Suprapubic skin (tissue), 4 donors: ENCODE measurements around the gene ZNF200. TPM values are rescaled to one million over a fixed set of nuclear protein-coding genes. Genes with fewer than 3 reads are reported as not detected.

Experiments
- DNase-seq, 2 donors: peaks; one replicate each; pipeline ENCODE4 v3.0.0-alpha.2; 2019; ENCODE audit warnings: low spot score in 2 of 2
- H3K27ac ChIP-seq: fragments of 200-600 bp; sonication (generic); one replicate; pipeline ENCODE4 v1.5.1; 2019
- H3K27me3 ChIP-seq: fragments of 200-600 bp; sonication (generic); one replicate; pipeline ENCODE4 v1.5.1; 2019
- H3K36me3 ChIP-seq: fragments of 200-600 bp; sonication (generic); one replicate; pipeline ENCODE4 v1.5.1; 2019
- H3K4me1 ChIP-seq: fragments of 200-600 bp; sonication (generic); one replicate; pipeline ENCODE4 v1.5.1; 2019
- H3K4me3 ChIP-seq: fragments of 200-600 bp; sonication (generic); one replicate; pipeline ENCODE4 v1.5.1; 2019; ENCODE audit warnings: mild to moderate bottlenecking
- H3K9me3 ChIP-seq: fragments of 200-600 bp; sonication (generic); one replicate; pipeline ENCODE4 v1.5.1; 2019
- CTCF ChIP-seq, 2 donors: fragments of 200-600 bp in 1 of 2; fragments of 450-650 bp in 1 of 2; sonication (generic) in 1 of 2; IDR thresholded peaks; one replicate each; pipeline ENCODE4 v1.5.1; 2016 to 2019; ENCODE audit warnings: antibody characterized with exemption in 2 of 2, mild to moderate bottlenecking in 1 of 2, moderate library complexity in 1 of 2
- EP300 ChIP-seq: sonication (generic); formaldehyde crosslinking; IDR thresholded peaks from one replicate; pipeline ENCODE4 v1.6.1; 2017; ENCODE audit warnings: antibody characterized with exemption
- POLR2A ChIP-seq, 2 donors: fragments of 450-650 bp; IDR thresholded peaks; one replicate each; pipeline ENCODE4 v1.6.1; 2017; ENCODE audit warnings: antibody characterized with exemption in 2 of 2, mild to moderate bottlenecking in 2 of 2, moderate library complexity in 2 of 2
- POLR2AphosphoS5 ChIP-seq, 3 donors: sonication (generic); formaldehyde crosslinking; IDR thresholded peaks; one replicate each; pipeline ENCODE4 v1.6.1; 2017; ENCODE audit warnings: antibody characterized with exemption in 3 of 3
- WGBS: methylation state at CpG from one replicate; pipeline ENCODE4 v1.1.5; 2018; 5-methylcytosine and 5-hydroxymethylcytosine counted together
- total RNA-seq, 4 donors: library from RNA; depleted of rRNA; stranded (reverse); fragments of >200 nt; gene quantifications; one replicate each; pipeline ENCODE4 v1.1.0, GENCODE V29; 2016

Gene ZNF200
- total RNA-seq, 4 donors from 2014 or later = 2.6 to 7.7 (median 4.8) TPM

- DNase-seq = no peak
- no peak for TF ChIP-seq POLR2A (IDR thresholded peaks at IDR 0.05)
- TF ChIP-seq CTCF (IDR thresholded peaks at IDR 0.05) = no peak
- TF ChIP-seq EP300 = no peak
- TF ChIP-seq POLR2AphosphoS5 (IDR thresholded peaks at IDR 0.05) = no peak
- no peaks in the 10 kb centered on the region for H3K36me3 ChIP-seq
- no peak overlapping the region for H3K4me3 ChIP-seq
- H3K27ac ChIP-seq = no peak overlapping the region
- H3K4me1 ChIP-seq = no peaks in the 10 kb centered on the region
- H3K9me3 ChIP-seq = no peaks in the 10 kb centered on the region
- 69% methylated on average over 5 of the region's 5 CpGs for WGBS
- H3K27me3 ChIP-seq = peaks cover 19% of the 10 kb centered on the region
Measured at GRCh38 chr16:3241761-3242160, 6.8 kb upstream of the ZNF200 start.

GRCh38 chr16:3235856-3236669, 1.1 kb upstream of the ZNF200 start:
- Histone ChIP-seq H3K36me3 (peaks cover 19% of the 10 kb centered on the region), H3K27me3 (peaks cover under 1% of the 10 kb centered on the region), H3K4me1 (peaks cover 15% of the 10 kb centered on the region), H3K4me3 (no peak overlapping the region), H3K9me3 (peaks cover 2% of the 10 kb centered on the region), H3K27ac (no peak overlapping the region)
- DNase-seq = no peak
- TF ChIP-seq CTCF (IDR thresholded peaks at IDR 0.05) (no peak), POLR2AphosphoS5 (IDR thresholded peaks at IDR 0.05) (no peak), EP300 (no peak), POLR2A (IDR thresholded peaks at IDR 0.05) (no peak)
- 83% methylated on average over 28 of the region's 29 CpGs for WGBS

- Histone ChIP-seq H3K36me3 (peaks cover 35% of the 10 kb centered on the region), H3K4me3 (peak overlapping the region; percentile 92), H3K9me3 (peaks cover 9% of the 10 kb centered on the region), H3K27me3 (no peaks in the 10 kb centered on the region), H3K27ac (peak overlapping the region; percentile 86), H3K4me1 (peaks cover 15% of the 10 kb centered on the region)
- no peak for TF ChIP-seq EP300
- TF ChIP-seq POLR2A (IDR thresholded peaks at IDR 0.05) = no peak
- no peak for TF ChIP-seq CTCF (IDR thresholded peaks at IDR 0.05)
- TF ChIP-seq POLR2AphosphoS5 (IDR thresholded peaks at IDR 0.05) = no peak
- no peak for DNase-seq
- WGBS = 4% methylated on average over 12 of the region's 18 CpGs
Measured at GRCh38 chr16:3234543-3234856, 458 bp downstream of the ZNF200 start.

GRCh38 chr16:3223913-3224515, 10.9 kb downstream of the ZNF200 start:
- TF ChIP-seq CTCF (IDR thresholded peaks at IDR 0.05) = no peak
- TF ChIP-seq EP300 = no peak
- TF ChIP-seq POLR2A (IDR thresholded peaks at IDR 0.05) = no peak
- TF ChIP-seq POLR2AphosphoS5 (IDR thresholded peaks at IDR 0.05) = no peak
- Histone ChIP-seq H3K27ac (no peak overlapping the region), H3K36me3 (peaks cover 57% of the 10 kb centered on the region), H3K4me3 (no peak overlapping the region), H3K9me3 (peaks cover 57% of the 10 kb centered on the region), H3K4me1 (no peaks in the 10 kb centered on the region), H3K27me3 (no peaks in the 10 kb centered on the region)
- no peak for DNase-seq
- 97% methylated on average over 10 of the region's 10 CpGs for WGBS

GRCh38 chr16:3220839-3221238, 14.1 kb downstream of the ZNF200 start:
- H3K9me3 ChIP-seq = peaks cover 51% of the 10 kb centered on the region
- 90% methylated on average over 10 of the region's 10 CpGs for WGBS
- H3K4me3 ChIP-seq = no peak overlapping the region
- TF ChIP-seq POLR2A (IDR thresholded peaks at IDR 0.05) (no peak), CTCF (IDR thresholded peaks at IDR 0.05) (no peak), POLR2AphosphoS5 (IDR thresholded peaks at IDR 0.05) (no peak), EP300 (no peak)
- no peak for DNase-seq
- no peak overlapping the region for H3K27ac ChIP-seq
- H3K4me1 ChIP-seq = no peaks in the 10 kb centered on the region
- peaks cover 28% of the 10 kb centered on the region for H3K36me3 ChIP-seq
- no peaks in the 10 kb centered on the region for H3K27me3 ChIP-seq
